HG03045 (cell line): ENCODE data around the gene C5orf22.
"Not testable (repeated sequence)": the region's sequence is repeated elsewhere in the genome, so short reads cannot be mapped to it uniquely, and the experiment has no call there.

ENCODE experiments used
- ATAC-seq: cut with Tn5 transposase; IDR thresholded peaks from one replicate; pipeline ENCODE4 v1.9.1; 2021; ENCODE audit warnings: mild to moderate bottlenecking, moderate library complexity; ENCODE audit not compliant: unreplicated experiment

The C5orf22 gene

DNA sequence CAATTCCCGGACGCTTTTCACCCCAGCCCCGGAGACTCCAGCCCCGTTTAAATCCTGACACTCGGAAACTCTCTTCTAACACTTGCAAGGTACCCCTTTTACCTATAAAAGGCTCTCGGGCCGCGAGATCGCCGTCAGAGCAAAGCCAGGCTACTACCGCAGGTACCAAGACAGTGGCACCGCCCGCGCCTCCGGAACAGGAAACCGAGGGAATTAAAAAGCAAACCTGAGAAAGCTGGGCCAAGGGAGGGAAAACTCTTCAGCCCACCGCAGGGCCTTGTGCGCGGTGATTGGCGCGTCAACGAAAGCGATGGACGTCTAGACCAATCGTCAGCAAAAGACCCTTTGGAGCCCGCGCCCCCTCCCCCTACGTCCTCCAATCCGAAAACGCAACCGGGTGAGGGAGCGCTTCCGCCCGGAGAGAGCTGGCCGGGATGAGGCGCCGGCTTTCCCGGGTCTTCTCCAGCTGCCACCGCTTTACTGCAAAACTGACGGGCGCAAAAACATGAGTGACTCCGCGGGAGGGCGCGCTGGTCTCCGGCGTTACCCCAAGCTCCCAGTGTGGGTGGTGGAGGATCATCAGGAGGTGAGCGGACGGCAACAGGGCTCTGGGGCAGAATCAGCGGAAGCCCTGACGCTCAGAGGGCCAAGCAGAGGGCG lies at the start of gene C5orf22, which contains the start of gene DROSHA:
Gene C5orf22, plus strand, starts transcription at position 414 of the 660 bp plus-strand sequence. Its CDS starts 92 bp downstream, at position 506.
Gene DROSHA, minus strand, starts transcription at position 206 of the 660 bp plus-strand sequence. CDS start 3,034 bp downstream, outside the sequence.
- peak; percentile 97 for ATAC-seq

DNA sequence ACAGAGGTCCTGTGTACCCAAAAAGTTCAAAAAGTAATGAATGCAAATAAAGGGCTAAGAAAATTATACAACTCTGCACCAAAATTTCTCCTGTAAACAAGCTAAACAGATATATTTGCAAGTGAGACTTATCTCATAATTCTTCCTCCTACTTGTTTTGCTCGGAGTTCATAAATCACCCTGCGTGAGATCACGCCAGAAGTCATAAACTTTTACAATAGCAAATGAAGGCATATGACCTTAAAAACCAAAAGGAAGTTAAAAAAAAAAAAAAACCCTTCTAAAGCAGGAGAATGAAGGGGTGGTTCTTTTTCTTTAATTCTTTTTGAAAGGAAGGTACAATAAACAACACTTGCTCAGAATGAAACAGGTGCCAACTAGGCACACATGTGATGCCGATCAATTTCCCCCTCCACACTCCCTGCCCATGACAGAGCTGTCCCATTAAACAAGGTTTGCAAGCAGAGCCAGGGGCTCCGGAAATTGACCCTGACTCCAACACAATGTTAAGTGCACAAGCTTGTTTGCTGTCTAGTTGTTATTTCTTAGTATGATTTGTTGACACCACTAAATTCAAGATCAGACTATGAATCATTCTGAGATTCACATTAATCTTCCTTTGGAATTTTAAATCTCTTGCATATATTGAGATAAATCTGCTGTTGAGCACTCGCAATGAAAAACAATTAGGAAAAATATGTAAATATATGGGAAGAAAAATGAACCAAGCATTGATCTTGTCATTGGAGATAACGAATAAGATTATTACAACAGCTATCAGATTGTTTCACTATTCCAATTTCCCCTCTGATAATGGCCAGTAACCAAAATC lies 46.5 kb upstream of the C5orf22 start:
- ATAC-seq, result no peak

DNA sequence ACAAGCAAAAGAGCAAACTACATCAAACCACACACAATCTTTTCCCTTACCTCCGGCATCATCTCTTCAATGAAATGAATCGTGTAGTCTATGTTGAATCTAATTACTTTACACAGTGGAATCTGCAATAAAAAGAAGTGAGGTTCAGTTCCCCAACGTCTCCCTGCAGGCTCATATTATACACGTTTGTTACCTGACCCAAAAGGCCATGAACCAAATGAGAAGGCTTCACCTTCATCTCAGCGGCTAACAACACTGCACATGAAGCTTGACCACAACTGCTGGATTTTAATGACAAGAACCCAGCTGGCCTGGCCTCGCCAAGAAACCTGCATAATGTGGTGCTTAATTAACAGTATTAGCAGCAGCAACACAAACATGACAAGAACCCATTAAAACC lies 45.7 kb upstream of the C5orf22 start:
- ATAC-seq, result no peak

DNA sequence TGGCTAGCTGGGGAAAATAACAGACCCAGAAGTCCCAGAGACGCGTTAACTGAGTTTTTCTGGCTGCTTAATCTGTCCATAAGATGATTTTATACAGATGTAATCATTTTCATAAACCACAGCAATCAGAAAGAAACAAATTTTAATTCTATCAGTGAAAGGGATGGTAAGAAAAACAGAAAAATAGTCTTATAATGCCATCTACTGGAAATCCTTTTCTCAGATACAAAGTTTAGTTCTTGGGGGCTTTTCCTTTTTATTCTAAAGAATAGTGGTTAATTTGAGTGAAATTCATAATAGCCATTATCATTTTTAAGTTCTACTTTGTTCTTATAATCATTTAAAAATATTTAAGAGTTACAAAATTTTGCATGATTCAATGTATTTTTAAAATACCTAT lies 44.6 kb upstream of the C5orf22 start:
- no peak for ATAC-seq

DNA sequence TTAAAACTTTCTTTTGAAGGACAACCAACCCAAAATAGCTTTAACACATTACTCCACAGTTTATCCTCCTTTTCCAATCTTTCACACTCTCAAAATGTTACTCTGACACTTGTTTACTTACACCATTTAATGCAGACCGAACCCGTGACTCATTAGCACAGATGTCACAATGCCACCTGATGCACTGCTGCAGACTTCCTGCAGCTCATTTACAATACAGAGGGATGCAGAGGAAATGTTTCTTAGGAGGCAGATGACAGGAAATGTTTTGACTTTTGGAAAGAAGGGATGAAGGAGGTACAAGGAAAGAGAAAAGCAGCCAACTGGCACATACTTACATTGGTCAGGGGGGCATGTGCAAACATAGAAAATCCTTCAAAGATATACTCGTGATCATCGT lies 39.2 kb upstream of the C5orf22 start:
- no peak for ATAC-seq

DNA sequence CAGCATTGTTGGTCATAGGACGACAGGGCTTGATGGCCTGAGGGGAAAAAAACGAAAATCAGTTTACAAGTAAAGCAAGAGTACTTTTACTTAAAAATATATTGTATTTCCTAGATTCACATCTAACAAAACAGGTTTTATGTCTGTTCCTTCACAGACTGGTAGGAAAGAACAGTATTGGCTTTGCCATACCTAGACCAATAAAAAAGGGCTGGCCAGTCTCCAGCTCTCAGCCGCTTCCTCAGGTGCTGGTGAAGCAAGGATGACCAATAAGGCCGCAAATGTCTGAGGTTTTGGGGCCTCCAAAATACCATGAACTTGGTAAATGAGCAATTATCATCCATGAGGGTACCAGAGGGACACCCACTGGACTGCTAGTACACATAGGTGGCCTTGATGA lies 36.8 kb upstream of the C5orf22 start:
- no peak for ATAC-seq

DNA sequence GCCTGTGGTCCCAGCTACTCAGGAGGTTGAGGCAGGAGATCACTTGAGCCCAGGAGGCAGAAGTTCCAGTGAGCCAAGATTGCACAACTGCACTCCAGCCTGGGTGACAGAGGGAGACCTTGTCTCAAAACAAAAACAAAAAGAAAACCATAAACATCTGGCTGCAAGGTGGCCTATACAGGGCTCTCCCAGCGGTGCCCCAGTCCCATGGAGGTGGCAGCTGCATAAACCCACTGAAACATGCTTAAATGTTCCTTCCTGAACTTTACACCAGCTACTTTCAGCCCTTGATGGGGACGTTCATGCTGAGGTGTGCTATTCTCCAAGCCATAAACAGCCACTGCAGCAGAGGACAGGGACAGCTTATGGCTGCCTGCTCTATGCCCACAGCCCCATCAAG lies 35.8 kb upstream of the C5orf22 start:
- no peak for ATAC-seq

DNA sequence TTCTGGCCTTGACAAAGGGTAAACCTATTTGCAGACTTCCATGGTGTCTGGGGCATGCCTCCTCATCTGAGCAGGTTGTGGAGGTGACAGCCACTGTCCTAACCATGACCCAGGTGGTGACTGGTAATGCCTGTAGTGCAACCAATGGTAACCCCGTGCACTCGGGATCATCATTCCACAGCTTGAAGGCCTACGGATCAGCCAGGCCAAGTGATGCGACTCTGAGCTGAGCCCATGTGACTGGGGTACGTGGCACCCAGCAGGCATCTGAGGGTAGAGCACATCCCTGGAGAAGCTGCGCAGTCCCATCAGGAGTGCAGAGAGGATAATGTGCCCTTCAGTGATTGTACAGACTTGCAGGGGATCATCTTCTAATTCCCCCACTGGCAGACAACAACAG lies 35.2 kb upstream of the C5orf22 start:
- no peak for ATAC-seq

DNA sequence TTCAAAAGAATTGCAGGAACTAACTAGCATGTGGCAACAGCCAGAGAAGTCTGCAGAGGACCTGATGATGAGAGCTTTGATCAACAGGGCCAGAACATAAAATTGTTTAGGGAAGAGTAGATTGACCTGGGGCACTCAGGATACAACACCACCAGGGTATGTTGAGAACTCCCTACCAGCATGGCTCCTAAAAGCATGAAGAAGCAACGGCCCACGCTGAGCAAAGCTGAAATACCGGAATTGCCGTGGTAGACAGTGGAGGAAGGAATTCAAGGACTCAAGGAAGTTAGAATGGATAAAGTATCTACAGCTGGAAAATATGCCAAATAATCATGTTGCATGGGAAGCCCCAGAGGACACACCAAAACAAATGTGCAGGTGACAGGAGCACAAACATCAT lies 31.8 kb upstream of the C5orf22 start:
- no peak for ATAC-seq

DNA sequence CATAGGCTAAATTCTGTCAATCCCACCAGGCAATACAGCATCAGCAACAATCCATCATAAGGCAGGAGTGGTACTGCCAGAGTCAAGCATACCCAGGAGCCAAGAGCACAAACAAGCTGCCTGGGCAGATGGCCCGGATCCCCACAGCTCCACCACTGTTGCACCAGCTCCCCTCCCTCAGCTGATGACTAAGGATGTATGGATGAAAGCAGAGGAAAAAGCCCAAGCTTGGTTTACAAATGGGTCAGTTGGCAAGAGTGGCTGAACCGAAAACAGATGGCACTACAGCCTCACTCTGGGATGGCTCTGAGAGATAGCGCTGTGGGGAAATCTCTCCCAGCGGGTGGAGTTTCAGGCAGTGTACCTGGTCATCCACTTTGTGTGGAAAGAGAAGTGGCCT lies 29.6 kb upstream of the C5orf22 start:
- no peak for ATAC-seq

DNA sequence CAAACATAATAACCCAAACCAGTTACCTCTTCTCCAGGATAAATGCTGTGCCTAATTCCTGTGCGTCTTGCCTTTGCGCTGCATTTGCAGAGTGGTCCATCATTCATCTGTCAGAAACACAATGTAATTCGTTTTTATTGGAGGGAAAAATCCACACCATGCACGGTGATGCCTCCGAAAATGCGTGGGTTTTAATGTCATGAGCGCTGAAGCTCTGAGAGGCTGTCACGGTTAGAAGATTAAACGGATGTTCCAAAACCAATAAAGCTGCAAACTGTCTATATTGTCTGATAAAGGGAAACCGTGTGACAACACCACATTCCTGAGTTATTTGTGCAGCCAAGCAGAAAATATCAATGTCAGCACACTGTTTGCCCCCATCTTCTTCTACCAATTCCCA lies 27.6 kb upstream of the C5orf22 start:
- ATAC-seq, result no peak

DNA sequence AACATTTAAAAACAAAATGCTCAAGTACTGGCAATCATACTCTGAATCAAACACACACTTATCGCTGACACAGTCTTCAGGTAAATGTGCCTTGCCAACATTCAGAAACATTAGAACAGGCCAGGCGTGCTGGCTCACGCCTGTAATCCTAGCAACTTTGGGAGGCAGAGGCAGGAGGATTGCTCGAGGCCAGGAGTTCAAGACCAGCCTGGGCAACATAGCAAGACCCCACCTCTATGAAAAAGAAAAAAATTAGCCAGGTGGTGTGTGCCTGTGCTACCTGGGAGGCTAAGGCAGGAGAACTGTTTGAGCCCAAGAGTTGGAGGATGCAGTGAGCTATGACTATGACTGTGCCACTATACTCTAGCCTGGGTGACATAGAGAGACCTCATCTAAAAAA lies 20.8 kb upstream of the C5orf22 start:
- ATAC-seq, result no peak

DNA sequence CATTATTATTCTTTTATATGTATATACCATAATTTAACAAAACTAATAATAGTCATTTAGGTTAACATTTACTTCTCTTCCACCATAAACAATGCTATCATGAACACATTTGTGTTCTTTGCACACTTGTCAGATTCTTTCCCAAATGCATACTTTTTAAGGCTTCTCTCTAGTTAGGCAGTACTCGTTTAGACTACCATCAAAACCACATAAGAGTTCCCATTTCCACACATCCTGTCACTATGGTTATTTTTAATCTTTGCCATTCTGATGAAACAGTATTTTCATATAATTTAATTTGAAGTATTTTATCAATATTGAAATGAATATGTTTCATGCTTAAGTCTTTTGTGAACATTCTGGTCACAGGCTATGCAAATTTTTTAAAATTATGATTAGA lies 15.3 kb upstream of the C5orf22 start:
- no peak for ATAC-seq

DNA sequence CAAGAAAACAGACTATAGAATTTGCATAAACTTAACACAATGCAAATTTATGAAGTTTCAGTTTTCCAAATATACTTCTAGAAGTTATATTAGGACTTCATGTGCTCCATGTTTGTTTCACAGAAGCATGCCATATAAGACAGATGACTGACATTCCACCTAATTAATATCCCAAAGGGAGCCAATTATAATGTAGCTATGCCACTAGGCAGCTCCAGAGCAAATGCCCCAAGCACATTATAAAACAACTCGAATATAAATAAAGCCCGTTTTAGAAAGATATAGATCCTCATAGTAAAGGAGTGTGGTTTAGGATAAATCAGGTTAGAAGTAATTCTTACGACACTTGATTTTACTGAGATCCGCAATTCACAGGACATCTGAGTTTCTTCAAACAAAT lies 9.1 kb upstream of the C5orf22 start:
- ATAC-seq, result no peak

DNA sequence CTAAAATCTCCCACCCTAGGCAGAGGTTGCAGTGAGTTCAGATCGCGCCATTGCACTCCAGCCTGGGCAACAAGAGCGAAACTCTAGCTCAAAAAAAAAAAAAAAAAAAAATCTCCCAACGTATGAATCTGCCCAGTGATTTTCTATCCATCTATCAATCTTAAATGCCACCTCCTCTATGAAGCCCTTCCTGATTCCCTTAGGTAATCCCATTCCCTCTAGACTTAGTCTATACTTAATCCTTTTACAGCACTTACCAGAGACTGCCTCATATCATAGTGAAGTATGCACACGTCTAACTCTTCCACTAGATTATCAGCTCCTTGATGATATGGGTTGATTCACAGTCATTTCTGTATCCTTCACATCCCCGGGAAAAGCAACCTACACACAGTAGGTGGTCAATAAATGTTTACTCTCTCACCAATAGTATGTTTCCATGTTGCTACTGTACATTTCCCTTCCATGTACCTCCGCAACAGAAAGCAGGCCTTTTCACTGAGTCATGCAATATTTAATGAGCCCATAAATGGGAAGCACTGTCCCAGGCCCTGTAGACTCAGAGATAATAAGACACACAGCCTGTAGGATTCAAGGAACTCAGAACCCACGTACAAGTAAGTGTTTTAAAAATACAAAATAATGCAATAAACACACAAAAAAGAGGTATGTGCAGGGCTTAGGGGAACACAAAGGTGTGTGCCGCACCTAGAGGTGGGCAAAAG lies 1.4 kb upstream of the C5orf22 start:
- no peak for ATAC-seq

DNA sequence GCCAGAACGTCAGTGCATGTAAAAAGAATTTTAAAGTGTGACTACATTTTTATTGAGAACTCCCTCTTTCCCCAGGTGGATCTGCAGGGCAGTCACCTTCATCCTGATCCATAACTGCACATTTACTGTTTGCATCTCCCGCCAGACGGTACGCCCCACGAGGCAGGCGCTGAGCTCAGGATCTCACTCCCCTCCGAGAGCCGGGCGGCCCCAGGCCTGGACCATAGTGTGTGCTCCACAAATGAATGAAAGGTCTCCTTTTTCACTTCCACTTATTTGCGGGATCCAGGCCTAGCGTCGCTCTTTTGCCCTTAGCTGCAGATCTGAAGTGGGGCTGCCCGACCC lies 586 bp upstream of the C5orf22 start:
- peak; percentile 36 for ATAC-seq

DNA sequence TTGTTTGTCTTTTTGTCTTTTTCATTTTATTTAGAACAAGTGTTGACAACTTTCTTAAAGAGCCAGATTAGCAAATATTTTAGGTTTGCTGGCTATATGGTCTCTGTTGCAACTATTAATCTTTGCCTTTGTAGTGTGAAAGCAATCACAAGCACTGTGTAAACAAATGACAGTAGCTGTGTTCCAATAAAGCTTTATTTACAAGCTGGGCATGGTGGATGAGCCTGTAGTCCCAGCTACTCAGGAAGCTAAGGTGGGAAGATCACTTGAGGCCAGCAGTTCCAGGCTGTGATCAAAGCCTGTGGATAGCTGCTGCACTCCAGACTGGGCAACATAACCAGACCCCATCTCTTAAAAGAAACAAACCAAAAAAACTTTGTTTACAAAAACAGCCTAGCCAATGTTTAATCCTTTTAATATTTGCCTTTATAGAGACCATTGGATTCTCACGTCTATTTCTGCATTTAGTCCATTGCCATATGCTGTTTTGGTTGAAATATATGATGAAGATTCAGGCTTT lies 2.5 kb downstream of the C5orf22 start:
- ATAC-seq, result no peak

DNA sequence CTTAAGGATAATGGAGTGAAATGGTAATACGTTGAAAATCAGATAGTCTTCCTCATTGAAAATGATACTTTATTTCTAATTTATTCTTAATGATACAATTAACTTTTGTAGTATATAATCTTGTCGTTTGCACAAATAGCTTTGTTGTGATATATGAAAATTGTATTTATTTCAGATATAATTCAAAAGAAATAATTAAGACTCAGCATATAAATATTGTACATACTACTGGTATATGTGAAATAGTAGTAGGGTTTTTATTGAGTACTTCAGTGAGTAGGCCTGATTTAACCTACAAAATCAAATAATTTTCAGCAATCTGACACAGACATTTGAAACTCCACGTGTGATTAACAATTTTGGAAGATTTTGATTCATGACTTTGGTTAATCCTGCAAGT lies 4.8 kb downstream of the C5orf22 start:
- ATAC-seq, result no peak

DNA sequence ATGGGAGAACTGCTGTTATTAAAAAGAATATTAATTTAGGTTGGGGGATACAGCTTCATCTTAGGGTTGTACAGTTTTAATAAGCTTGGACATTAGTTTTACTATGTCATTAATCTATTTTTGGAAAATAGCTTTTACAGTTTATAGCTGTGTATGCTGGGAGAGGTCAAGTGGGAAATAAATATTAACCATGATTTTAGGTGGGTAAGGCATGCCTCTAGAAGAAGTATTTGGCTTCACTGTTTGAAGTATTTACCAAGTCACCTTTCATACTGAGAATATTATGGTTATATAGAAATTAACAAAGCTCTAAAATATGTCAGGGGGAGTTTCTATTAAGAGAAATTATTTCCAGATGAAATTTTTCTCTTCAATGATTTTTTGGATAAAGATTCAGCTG lies 5.2 kb downstream of the C5orf22 start:
- ATAC-seq, result no peak

DNA sequence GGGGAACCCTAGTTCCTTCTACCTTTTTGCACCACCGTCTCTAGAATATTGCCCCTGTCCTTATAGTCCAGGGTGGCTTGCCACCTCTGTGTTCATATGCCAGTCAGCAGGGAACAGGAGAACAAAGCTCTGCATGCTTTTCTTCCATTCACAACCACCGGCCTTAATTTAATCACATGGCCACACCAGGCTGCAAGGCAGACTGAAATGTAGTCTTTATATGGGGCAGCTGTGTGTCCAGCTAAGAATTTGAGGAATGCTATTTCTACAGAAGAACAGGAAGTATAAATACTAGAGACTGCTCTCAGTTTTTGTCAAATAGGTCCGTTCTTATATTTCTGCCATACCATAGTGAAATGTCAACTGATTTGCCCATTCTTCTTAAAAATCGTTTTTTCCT lies 5.8 kb downstream of the C5orf22 start:
- ATAC-seq, result no peak

DNA sequence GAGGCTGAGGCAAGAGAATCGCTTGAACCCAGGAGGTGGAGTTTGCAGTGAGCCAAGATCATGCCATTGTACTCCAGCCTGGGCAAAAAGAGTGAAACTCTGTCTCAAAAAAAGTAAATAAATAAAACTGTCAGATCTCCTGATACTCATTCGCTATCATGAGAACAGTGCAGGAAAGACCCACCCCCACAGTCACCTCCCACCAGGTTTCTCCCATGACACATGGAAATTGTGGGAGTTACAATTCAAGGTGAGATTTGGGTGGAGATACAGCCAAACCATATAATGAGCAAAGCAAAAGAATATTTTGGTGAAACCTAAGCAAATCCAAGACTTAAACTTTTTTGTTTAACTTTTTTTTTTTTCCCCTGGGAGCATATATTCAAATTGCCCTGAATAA lies 17.0 kb downstream of the C5orf22 start:
- not testable (repeated sequence) for ATAC-seq

DNA sequence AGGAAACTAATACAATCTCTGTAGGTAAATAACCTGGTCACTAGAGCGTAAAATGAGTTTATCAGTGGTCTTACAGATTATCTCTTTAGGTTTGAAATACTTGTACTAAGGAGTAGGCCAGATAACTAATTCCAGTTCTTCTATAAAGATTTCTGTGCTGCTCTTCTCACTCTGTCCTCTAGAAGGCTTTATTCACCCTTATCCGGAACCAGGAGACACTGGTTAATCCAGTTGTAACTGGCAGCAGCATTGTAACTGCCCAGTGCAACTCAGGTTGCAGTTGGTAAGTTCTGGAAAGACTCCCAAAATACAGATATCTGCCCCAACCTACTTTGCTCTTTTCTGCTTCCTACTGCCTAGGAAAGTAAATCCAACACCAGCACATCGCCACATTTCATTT lies 19.8 kb downstream of the C5orf22 start:
- ATAC-seq, result no peak
